Endothelial cell of umbilical vein (primary cell): Measurements from ENCODE around the gene SPACDR. TPM values are rescaled to one million over a fixed set of nuclear protein-coding genes. Genes with fewer than 3 reads are reported as not detected.
A peak's percentile ranks its signal among the peaks of the same experiment; 100 is the strongest.

Experiments used
- BruUV-seq: library from RNA; stranded (reverse); fragments of 400-500 nt; replicated peaks from 2 replicates; lab custom pipeline; 2021; lab: Mats Ljungman, UMichigan
- CTCF ChIA-PET: fragments of 300-600, 350-600 bp; sonication (Branson Sonifier 250); formaldehyde crosslinking; loops from one replicate; lab custom pipeline; 2021; ENCODE audit warnings: antibody characterized with exemption, inconsistent platforms; lab: Charles Lee
- POLR2A ChIA-PET: fragments of 300-600, 350-600 bp; sonication (Branson Sonifier 250); formaldehyde crosslinking; loops from one replicate; lab custom pipeline; 2021; ENCODE audit warnings: antibody characterized with exemption, inconsistent platforms; lab: Charles Lee
- DNase-seq: peaks from one replicate; pipeline ENCODE4 v3.0.0-alpha.2; 2011; ENCODE audit warnings: low read depth, low spot score
- FAIRE-seq: peaks from 2 replicates; lab custom pipeline; 2011; peaks lifted over from hg19 to GRCh38; lab: Jason Lieb, UNC
- H2AFZ ChIP-seq: 2 replicates; pipeline ENCODE4 v1.6.0; 2012; ENCODE audit warnings: low read depth, low read length, control low read depth, inconsistent platforms
- H3K27ac ChIP-seq: 2 replicates; pipeline ENCODE4 v1.5.1; 2011; ENCODE audit warnings: low read depth, mild to moderate bottlenecking, control low read depth, low read length, moderate library complexity; ENCODE audit not compliant: insufficient read depth
- H3K27me3 ChIP-seq, 2 experiments: 2 replicates each; pipeline versions ENCODE4 v1.6.0 to v1.6.1; 2011; ENCODE audit warnings: low read length in 2 of 2, mixed read lengths in 1 of 2; ENCODE audit not compliant: control insufficient read depth in 2 of 2, insufficient read depth in 2 of 2
- H3K36me3 ChIP-seq, 2 experiments: 2 replicates in 1 of 2; 3 replicates in 1 of 2; pipeline ENCODE4 v1.5.1; 2011; ENCODE audit warnings: low read length in 2 of 2, mild to moderate bottlenecking in 1 of 2, moderate library complexity in 1 of 2; ENCODE audit not compliant: control insufficient read depth in 2 of 2, insufficient read depth in 2 of 2; ENCODE audit errors: extremely low read depth in 1 of 2
- H3K4me1 ChIP-seq: 3 replicates; pipeline ENCODE4 v1.5.1; 2011; ENCODE audit warnings: mild to moderate bottlenecking, low read length; ENCODE audit not compliant: control insufficient read depth, insufficient read depth; ENCODE audit errors: extremely low read depth
- H3K4me2 ChIP-seq: 2 replicates; pipeline ENCODE4 v1.6.1; 2011; ENCODE audit warnings: low read length, control low read depth, mixed read lengths; ENCODE audit not compliant: insufficient read depth
- H3K4me3 ChIP-seq, 3 experiments: fragments of 200-600 bp in 1 of 3; sonication (generic), shearing (Covaris generic) in 1 of 3; replicated peaks in 1 of 3; 2 replicates each; pipeline ENCODE4 v1.5.1; 2011 to 2016; ENCODE audit warnings: control low read depth in 3 of 3, low read length in 3 of 3, mild to moderate bottlenecking in 2 of 3, inconsistent platforms in 1 of 3, low read depth in 1 of 3, moderate library complexity in 1 of 3; ENCODE audit not compliant: insufficient read depth in 1 of 3
- H3K79me2 ChIP-seq: 2 replicates; pipeline ENCODE4 v1.6.0; 2012; ENCODE audit warnings: low read length, inconsistent platforms; ENCODE audit not compliant: control insufficient read depth, insufficient read depth
- H3K9ac ChIP-seq: replicated peaks from 2 replicates; pipeline ENCODE3; 2011; ENCODE audit warnings: low read length, control low read depth; ENCODE audit not compliant: insufficient read depth; ENCODE audit errors: extremely low read depth
- H3K9me1 ChIP-seq: replicated peaks from 3 replicates; pipeline ENCODE4 v1.6.0; 2011; ENCODE audit warnings: mild to moderate bottlenecking, low read length; ENCODE audit not compliant: control insufficient read depth, insufficient read depth; ENCODE audit errors: extremely low read depth
- H3K9me3 ChIP-seq: replicated peaks from 2 replicates; pipeline ENCODE4 v1.5.1; 2012; ENCODE audit warnings: low read length, inconsistent platforms; ENCODE audit not compliant: control insufficient read depth, insufficient read depth
- H4K20me1 ChIP-seq: replicated peaks from 2 replicates; pipeline ENCODE3; 2011; ENCODE audit warnings: mild to moderate bottlenecking, low read length; ENCODE audit not compliant: control insufficient read depth, insufficient read depth; ENCODE audit errors: extremely low read depth
- EZH2 ChIP-seq: IDR thresholded peaks from 2 replicates; pipeline ENCODE4 v1.6.1; 2012; ENCODE audit warnings: borderline replicate concordance, low read depth, mild to moderate bottlenecking, moderate library complexity, low read length, inconsistent platforms; ENCODE audit not compliant: severe bottlenecking
- FOS ChIP-seq: IDR thresholded peaks from 2 replicates; pipeline ENCODE4 v1.6.1; 2011; ENCODE audit warnings: mild to moderate bottlenecking, low read length, moderate library complexity, borderline replicate concordance; ENCODE audit not compliant: insufficient read depth
- GATA2 ChIP-seq: IDR thresholded peaks from 2 replicates; pipeline ENCODE4 v1.7.0; 2011; ENCODE audit warnings: low read depth, mild to moderate bottlenecking, moderate library complexity, mixed read lengths, low read length; ENCODE audit not compliant: insufficient read length, insufficient read depth
- JUN ChIP-seq: IDR thresholded peaks from 2 replicates; pipeline ENCODE4 v1.6.1; 2011; ENCODE audit warnings: borderline replicate concordance, low read depth; ENCODE audit not compliant: insufficient read length, insufficient read depth
- MYC ChIP-seq: IDR thresholded peaks from one replicate; pipeline ENCODE4 v1.6.1; 2011; ENCODE audit warnings: mild to moderate bottlenecking, low read depth, low read length
- POLR2A ChIP-seq: IDR thresholded peaks from 2 replicates; pipeline ENCODE4 v1.6.1; 2012; ENCODE audit warnings: low read depth, mild to moderate bottlenecking, control low read depth, low read length
- POLR2AphosphoS5 ChIP-seq: IDR thresholded peaks from 2 replicates; pipeline ENCODE4 v1.6.1; 2012; ENCODE audit warnings: low read depth, mild to moderate bottlenecking, control low read depth, low read length, moderate library complexity; ENCODE audit not compliant: insufficient read depth
- dilution Hi-C: fragments of 300-500 bp; cut with MboI; formaldehyde crosslinking; loops from one replicate; pipeline ENCODE4 v1.15.0; 2019; ENCODE audit warnings: low sequenced_read_pairs; ENCODE audit not compliant: extremely low pct_ligation_motif_present
- intact Hi-C: fragments of 100-400 bp; cut with micrococcal nuclease; formaldehyde crosslinking; loops from one replicate; pipeline ENCODE4 v1.10.0; 2022
- polyA plus RNA-seq, 4 experiments: library from polyadenylated mRNA; depleted of rRNA in 3 of 4; stranded (reverse) in 3 of 4; unstranded in 1 of 4; fragments of >200 nt; gene quantifications; 2 replicates each; pipeline versions ENCODE4 v1.2.1 to v1.2.3, GENCODE V29; 2011 to 2012; ENCODE audit warnings: missing spikeins in 1 of 4
- total RNA-seq: library from RNA; stranded (reverse); gene quantifications from 2 replicates; pipeline ENCODE4 v1.2.3, GENCODE V29; 2021
- TF ChIP-seq, protein P1 (sequence below), 2 donors: IDR thresholded peaks; 1 replicate in 1 of 2; 2 replicates in 1 of 2; pipeline ENCODE4 v1.5.1; 2011; ENCODE audit warnings: low read length in 2 of 2, mild to moderate bottlenecking in 2 of 2, moderate library complexity in 2 of 2, control low read depth in 1 of 2, inconsistent platforms in 1 of 2, low read depth in 1 of 2; ENCODE audit not compliant: insufficient read depth in 1 of 2; ENCODE audit errors: extremely low read depth in 1 of 2
- TF ChIP-seq, protein P2 (sequence below): IDR thresholded peaks from 2 replicates; pipeline ENCODE4 v1.6.1; 2011; ENCODE audit not compliant: insufficient read depth, insufficient read length

Gene SPACDR
- total and polyA plus RNA-seq, 2 donors (not counting 3 experiments of a cell fraction or from before 2014, with no cell fraction given) = 1.6 to 4.1 TPM

DNA sequence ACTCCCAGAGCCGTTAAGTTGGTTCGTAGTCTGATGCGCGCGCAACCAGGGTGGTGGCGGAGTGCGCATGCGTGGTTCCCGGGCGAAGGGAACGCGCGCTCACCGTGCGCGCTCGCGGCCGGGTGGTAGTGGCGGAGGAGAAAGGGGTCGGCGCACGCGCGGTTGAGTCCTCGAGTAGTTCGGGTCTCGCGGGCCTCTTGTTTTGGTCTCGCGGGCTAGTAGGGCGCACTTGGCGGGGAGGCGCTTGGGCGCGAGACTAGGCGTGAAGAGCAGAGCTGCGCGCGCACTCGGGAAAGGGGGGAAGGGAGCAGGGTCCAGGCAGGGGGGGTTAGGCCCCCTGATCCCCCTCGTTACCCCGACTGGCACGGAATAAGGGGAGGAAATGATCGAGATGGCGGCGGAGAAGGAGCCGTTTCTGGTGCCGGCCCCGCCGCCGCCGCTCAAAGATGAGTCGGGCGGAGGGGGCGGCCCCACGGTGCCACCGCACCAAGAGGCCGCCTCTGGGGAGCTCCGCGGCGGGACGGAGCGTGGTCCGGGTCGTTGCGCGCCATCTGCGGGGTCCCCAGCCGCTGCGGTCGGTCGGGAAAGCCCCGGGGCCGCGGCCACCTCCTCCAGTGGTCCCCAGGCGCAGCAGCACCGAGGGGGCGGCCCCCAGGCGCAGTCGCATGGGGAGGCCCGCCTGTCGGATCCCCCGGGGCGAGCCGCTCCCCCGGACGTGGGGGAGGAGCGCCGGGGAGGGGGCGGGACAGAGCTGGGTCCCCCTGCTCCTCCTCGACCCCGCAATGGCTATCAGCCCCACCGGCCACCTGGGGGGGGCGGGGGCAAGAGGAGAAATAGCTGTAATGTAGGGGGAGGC is 34.2 kb downstream of the SPACDR start, which contains the start of gene MEPCE:
Gene MEPCE (plus strand): TSS at position 195 of the 856 bp plus-strand sequence. CDS start 188 bp downstream, at position 383.
- CTCF ChIA-PET = interaction anchor here (0.5 to 2.1 kb wide), 8 partner anchors 8 to 246 kb away, joined by 3 to 10 read pairs (median 4); no protein-coding TSS in a partner anchor
- Histone ChIP-seq H3K9me3 (no peaks in the 10 kb centered on the region), H3K4me1 (peaks cover 23% of the 10 kb centered on the region), H3K9ac (peak within 1 kb of the TSS; percentile 92), H3K27me3 (no peaks in the 10 kb centered on the region), H3K27ac (peak within 1 kb of the TSS; percentile 89), H4K20me1 (no peaks in the 10 kb centered on the region), H2AFZ (no peak within 1 kb of the TSS), H3K4me3 (peak within 1 kb of the TSS; percentile 55 to 80 (median 69)), H3K4me2 (peak within 1 kb of the TSS; percentile 81), H3K9me1 (no peaks in the 10 kb centered on the region), H3K36me3 (peaks cover 5 to 20% of the 10 kb centered on the region in 2 experiments), H3K79me2 (peaks cover 36% of the 10 kb centered on the region)
- BruUV-seq = no TSS peak
- no peak for FAIRE-seq
- dilution Hi-C loops = no loop called here
- intact Hi-C loops = loop anchor here (1.0 to 2.0 kb wide), 3 partner anchors 14 to 116 kb away; partner anchors contain the start of gene TSC22D4
- no peak for TF ChIP-seq JUN
- no peak for TF ChIP-seq GATA2
- TF ChIP-seq MYC = no peak
- TF ChIP-seq FOS = no peak
- TF ChIP-seq EZH2 = no peak
- no peak for TF ChIP-seq POLR2A
- TF ChIP-seq, protein P1, sequence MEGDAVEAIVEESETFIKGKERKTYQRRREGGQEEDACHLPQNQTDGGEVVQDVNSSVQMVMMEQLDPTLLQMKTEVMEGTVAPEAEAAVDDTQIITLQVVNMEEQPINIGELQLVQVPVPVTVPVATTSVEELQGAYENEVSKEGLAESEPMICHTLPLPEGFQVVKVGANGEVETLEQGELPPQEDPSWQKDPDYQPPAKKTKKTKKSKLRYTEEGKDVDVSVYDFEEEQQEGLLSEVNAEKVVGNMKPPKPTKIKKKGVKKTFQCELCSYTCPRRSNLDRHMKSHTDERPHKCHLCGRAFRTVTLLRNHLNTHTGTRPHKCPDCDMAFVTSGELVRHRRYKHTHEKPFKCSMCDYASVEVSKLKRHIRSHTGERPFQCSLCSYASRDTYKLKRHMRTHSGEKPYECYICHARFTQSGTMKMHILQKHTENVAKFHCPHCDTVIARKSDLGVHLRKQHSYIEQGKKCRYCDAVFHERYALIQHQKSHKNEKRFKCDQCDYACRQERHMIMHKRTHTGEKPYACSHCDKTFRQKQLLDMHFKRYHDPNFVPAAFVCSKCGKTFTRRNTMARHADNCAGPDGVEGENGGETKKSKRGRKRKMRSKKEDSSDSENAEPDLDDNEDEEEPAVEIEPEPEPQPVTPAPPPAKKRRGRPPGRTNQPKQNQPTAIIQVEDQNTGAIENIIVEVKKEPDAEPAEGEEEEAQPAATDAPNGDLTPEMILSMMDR (IDR thresholded peaks at IDR 0.05; ENCODE audit: extremely low read depth in 1 of 2, insufficient read depth in 1 of 2, low read depth in 1 of 2, low read length in 2 of 2) = no peak
- TF ChIP-seq, protein P2, sequence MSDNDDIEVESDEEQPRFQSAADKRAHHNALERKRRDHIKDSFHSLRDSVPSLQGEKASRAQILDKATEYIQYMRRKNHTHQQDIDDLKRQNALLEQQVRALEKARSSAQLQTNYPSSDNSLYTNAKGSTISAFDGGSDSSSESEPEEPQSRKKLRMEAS = no peak
- TF ChIP-seq POLR2AphosphoS5 = no peak
- peak; percentile 98 for DNase-seq
- POLR2A ChIA-PET = interaction anchor here (0.6 to 3.1 kb wide), 16 partner anchors 7 to 303 kb away, joined by 3 to 59 read pairs (median 6); partner anchors contain the start of genes FBXO24, LRCH4, MBLAC1 and MOSPD3
